Iris pigment epithelial cell (primary cell): Measurements from ENCODE around the gene CCDC152.
"Not testable (repeated sequence)": the region's sequence is repeated elsewhere in the genome, so short reads cannot be mapped to it uniquely, and the experiment has no call there.

Source experiments
- DNase-seq: peaks from one replicate; pipeline ENCODE4 v3.0.0-alpha.2; 2011; ENCODE audit warnings: low read depth

CCDC152 gene, protein sequence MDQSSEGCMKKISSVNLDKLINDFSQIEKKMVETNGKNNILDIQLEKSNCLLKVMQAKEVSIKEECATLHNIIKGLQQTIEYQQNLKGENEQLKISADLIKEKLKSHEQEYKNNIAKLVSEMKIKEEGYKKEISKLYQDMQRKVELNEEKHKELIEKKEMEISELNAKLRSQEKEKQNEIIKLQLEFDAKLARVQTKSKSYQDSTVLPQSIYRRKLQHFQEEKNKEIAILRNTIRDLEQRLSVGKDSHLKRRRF

DNA sequence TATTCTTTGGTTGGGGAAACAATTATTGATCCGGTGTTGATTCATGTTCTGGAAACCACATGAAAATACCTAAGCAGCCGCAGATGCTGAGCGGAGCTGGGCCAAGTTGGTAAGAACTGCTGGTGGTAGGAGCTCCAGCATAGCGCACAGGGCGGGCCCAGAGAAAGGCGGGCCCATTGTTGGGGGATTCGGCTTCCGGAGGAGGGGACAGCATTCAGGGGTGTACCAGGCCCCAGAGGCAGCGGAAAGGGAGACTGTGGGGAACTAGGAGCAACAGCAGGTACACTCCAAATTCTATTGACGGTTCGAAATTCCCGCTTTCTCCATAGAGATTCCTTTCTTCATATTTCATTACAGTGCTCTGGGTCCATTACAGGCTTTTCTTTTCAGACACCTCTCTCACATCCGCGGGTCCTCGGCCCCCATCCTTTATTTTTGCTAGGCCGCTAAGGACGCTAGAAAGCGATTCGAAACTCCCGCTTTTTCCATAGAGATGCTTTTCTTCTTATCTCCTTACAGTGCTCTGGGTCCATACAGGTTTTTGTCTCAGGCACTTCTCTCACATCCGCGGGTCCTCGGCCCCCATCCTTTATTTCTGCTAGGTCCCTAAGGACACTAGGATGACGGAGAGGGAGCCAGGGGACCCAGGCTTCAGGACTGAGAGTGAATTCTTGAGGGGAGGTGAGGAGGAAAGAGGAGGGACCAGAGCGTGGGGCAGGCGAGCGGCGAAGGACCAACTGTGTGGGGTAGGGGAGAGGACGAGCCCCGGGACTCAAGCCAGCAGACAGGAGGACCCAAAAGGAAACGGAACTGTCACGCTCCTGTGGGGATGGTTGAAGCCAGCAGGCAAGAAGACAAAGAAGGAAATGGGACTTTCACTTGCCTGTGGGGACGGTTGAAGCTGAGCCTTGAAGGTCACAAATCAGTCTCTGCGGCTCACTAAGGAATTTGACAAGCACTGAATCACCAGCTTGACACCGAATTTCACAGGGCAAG lies at the start of gene CCDC152:
Gene CCDC152 (plus strand): TSS at position 213 of the 996 bp plus-strand sequence. CDS start 2,304 bp downstream, outside the sequence.
- peak; percentile 36 for DNase-seq

DNA sequence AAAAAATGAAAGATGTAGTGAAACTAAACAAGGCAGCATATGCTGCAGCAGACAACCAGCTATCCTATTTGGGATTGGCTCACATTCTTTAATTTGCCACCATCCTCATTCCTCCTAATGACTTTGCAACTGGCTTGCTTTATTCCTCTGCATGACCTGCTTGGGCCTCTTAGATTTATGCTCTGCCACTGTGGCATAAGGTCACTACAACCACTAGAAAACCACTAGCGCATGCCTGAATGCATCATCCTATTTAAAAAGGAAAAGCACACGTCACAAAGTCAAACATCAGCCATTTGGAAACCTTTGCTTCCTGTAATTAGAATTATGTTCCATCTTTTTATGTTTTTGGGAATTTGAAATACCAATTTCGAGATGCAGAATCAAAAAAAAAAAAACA lies 40.8 kb upstream of the CCDC152 start:
- peak; percentile 2 for DNase-seq

DNA sequence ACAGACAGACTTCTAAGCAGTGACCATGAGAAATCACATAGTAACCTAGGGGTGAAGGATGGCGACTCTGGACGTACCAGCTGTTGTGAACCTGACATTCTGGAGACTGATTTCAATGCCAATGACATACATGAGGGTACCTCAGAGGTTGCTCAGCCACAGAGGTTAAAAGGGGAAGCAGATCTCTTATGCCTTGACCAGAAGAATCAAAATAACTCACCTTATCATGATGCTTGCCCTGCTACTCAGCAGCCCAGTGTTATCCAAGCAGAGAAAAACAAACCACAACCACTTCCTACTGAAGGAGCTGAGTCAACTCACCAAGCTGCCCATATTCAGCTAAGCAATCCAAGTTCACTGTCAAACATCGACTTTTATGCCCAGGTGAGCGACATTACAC lies 38.0 kb upstream of the CCDC152 start:
- peak; percentile 43 for DNase-seq

DNA sequence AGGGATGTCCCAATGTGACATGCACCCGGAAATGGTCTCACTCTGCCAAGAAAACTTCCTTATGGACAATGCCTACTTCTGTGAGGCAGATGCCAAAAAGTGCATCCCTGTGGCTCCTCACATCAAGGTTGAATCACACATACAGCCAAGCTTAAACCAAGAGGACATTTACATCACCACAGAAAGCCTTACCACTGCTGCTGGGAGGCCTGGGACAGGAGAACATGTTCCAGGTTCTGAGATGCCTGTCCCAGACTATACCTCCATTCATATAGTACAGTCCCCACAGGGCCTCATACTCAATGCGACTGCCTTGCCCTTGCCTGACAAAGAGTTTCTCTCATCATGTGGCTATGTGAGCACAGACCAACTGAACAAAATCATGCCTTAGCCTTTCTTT lies 37.6 kb upstream of the CCDC152 start:
- peak; percentile 1 for DNase-seq

DNA sequence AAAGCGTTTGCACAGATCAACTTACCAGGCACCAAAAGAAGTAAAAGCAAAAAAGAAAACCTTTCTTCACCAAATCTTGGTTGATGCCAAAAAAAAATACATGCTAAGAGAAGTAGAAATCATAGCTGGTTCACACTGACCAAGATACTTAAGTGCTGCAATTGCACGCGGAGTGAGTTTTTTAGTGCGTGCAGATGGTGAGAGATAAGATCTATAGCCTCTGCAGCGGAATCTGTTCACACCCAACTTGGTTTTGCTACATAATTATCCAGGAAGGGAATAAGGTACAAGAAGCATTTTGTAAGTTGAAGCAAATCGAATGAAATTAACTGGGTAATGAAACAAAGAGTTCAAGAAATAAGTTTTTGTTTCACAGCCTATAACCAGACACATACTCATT lies 36.4 kb upstream of the CCDC152 start:
- no peak for DNase-seq

DNA sequence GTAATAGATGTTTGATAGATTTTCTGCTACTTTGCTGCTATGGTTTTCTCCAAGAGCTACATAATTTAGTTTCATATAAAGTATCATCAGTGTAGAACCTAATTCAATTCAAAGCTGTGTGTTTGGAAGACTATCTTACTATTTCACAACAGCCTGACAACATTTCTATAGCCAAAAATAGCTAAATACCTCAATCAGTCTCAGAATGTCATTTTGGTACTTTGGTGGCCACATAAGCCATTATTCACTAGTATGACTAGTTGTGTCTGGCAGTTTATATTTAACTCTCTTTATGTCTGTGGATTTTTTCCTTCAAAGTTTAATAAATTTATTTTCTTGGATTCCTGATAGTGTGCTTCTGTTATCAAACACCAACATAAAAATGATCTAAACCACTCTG lies 35.1 kb upstream of the CCDC152 start:
- DNase-seq, result no peak

DNA sequence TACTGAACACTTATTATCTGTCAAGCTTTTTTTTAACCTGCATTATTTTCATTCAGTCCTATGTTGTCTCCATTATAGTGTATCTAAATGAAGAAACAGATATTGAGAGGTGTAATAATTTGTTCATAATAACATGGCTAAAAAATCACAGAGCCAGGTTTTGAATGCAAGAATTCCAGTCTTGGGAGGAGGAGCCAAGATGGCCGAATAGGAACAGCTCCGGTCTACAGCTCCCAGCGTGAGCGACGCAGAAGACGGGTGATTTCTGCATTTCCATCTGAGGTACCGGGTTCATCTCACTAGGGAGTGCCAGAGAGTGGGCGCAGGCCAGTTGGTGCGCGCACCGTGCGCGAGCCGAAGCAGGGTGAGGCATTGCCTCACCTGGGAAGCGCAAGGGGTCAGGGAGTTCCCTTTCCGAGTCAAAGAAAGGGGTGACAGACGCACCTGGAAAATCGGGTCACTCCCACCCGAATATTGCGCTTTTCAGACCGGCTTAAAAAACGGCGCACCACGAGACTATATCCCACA lies 22.0 kb upstream of the CCDC152 start:
- not testable (repeated sequence) for DNase-seq

DNA sequence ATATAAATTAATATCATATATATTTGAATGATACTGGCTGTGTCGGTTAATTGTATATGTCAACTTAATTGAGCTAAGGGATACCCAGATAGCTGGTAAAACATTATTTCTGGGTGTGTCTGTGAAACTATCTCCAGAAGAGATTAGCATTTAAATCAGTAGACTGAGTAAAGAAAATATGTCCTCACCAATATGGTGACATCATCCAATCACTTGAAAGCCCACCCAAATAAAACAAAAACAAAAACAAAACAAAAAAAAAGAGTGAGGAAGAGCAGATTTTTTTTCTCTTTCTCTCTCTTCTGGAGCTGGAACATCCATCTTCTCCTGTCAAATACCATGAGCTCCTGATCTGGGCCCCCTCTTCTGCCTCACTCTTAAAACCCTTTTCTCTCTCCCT lies 15.7 kb upstream of the CCDC152 start:
- no peak for DNase-seq

DNA sequence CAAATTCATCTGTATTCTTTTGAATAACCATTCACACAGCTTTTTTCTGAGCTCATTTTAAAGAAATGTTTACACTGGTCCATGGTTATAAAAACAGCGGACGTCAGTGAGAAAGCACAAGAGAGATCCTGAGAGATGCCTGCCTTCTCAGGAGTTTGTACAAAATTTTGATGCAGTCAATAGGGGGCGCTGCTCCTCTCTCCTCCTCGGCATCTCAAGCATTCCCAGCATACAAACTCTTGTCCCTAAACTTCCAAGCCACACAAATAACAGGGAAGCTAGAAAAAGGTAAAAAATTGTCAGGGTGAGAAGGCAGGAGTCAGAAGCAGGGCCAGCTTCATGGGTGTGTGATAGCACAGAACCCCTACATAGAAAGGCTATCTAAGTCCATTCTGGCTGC lies 11.2 kb upstream of the CCDC152 start:
- peak; percentile 7 for DNase-seq

DNA sequence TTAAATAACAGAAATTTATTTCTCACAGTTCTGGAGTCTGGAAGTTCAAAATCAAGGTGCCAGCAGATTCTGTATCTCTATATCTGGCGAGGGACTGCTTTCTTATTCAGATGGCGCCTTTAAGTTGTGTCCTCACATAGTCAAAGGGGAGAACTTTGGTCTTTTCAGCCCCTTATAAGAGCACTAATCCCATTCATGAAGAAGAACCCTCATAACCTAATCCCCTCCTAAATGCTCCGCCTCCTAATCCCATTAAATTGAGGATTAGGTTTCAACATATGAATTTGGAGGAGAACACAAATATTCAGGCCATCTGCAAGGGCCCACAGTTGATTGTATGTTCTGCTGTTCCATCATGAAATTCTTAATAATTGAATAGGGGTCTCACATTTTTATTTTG lies 10.8 kb upstream of the CCDC152 start:
- DNase-seq, result no peak

DNA sequence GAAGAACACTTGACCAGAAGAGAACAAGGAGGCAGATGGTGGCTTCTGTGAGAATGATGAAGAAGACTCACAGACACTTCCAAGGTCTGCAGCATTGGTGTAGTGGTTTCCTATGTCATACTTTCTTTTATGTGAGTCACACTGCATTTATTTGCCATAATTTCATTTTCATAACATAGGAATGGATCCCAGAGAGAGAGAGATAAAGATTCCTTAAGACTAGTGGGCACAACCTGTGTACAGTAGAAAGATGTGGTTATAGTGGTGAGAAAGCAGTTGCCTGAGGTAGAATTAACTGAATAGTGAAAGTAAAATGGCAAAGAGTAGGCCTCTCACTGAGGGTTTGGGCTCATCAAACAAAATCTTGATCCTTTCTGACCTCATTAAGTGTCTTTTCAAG lies 7.6 kb upstream of the CCDC152 start:
- DNase-seq, result peak; percentile 20

DNA sequence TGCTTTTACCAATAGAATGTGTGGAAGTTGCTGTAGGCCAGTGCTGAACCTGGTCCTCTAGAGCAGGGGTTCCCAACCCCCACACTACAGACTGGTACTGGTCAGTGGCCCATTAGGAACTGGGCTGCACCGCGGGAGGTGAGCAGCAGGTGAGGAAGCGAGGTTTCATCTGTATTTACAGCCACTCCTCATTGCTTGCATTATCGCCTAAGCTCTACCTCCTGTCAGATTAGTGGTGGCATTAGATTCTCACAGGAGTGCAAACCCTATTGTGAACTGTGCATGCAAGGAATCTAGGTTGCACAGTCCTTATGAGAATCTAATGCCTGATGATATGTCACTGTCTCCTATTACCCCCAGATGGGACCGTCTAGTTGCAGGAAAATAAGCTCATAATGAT lies 6.1 kb upstream of the CCDC152 start:
- no peak for DNase-seq

DNA sequence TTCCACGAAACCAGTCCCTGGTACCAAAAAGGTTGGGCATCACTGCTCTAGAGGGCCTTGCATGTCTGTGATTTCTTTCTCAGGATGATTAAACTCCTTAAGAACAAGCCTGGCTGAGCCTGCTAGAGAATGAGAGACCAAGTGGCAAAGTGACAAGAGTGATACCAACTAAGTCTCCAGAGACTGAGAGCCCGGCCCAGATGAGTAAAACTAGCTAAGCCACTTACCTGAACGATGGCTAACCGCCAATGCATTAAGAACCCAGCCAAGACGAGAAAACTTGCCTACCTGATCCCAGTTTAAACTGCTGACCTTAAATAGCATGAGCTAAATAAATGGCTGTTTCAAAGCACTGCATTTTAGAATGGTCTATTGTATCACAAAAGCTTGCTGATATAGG lies 5.6 kb upstream of the CCDC152 start:
- no peak for DNase-seq

DNA sequence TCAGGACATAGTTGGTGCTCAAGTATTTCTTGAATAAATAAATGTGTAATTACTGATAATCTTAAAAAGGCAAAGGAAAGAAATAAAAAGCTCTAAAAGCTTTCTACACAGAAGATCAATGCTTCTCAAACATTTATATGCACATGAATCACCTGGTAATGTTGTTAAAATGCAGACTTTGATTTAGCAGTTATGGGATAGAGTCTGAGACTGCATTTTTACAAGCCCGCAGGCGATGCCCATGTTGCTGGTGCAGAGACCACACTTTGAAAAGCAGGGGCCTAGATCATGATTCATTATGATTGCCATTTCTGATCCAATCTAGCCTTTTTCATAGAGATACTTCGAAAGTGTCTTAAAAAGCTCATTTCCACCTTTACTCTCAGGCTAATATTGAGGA lies 3.5 kb upstream of the CCDC152 start:
- DNase-seq, result no peak

DNA sequence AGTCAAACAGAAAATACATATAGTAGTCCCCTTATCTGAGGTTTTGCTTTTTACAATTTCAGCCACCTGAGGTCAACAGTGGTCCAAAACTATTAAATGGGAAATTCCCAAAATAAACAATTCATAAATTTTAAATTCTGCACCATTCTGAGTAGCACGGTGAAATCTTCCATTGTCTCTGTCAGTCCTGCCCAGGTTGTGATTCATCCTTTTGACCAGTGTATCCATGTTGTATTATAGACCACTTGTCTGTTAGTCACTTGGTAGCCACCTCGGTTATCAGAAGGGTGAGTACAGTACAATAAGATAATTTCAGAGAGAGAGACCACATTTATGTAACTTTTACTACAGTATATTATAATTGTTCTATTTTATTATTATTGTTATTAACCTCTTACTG lies 2.8 kb downstream of the CCDC152 start:
- peak; percentile 7 for DNase-seq

DNA sequence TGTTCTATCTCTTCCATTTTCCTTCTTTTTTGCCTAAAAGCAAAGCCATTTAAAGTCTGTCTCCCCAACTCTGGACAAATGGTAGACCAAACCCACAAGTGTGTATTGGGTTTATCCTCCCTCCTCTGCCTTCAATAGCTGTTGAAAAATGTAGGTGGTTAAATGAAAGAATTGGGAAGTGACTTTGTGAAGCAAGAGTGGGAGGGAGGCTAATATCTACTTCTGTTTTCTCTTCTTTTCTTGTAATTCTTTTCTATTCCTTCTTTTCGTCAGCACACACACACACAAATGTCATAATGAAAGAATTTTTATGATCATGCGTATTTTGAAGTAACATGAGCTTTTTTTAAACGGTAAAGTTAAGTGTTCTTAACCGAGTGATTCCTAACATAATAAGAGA lies 3.8 kb downstream of the CCDC152 start:
- no peak for DNase-seq

DNA sequence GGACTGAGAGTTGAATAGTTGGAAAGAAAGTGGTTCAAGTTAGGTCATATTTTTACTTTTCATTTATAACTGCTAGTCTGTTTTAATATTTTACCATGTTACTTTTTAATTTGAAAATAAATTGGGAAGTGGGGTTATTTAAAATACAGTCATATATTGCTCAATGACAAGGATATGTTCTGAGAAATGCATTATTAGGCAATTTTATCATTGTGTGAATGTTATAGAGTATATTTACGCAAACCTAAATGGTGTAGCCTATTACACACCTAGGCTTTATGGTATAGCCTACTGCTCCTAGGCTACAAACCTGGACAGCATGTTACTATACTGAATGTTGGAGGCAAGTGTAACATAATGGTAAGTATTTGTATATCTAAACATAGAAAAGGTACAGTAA lies 5.2 kb downstream of the CCDC152 start:
- no peak for DNase-seq

DNA sequence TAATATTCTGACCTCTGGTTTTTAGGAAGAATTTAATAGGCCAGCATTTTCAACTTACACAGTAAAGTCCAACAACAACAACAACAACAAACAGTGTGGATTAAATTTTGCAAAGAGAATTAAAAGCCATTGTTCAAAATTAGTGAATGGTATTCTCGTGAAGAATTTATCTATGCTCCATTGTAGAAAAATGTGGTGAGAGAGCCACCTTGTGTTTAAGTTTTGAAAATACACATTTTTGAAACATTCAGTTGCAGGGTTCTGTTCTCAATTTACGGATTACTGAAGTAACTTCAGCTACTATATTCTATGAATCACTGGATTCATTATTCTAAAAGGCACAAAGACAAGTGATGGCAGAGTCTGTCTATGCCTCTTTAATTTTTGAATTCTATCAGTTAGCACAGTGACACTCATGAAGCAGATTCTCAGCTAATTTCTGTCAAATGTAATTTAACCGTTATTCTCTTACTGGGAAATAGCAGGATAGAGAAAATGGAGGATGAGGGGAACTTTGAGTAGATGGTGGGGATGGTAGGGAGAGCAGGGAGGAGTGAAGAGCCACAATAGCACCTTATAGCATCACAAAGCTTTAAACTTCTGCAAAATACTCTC lies 11.0 kb downstream of the CCDC152 start:
- peak; percentile 30 for DNase-seq

DNA sequence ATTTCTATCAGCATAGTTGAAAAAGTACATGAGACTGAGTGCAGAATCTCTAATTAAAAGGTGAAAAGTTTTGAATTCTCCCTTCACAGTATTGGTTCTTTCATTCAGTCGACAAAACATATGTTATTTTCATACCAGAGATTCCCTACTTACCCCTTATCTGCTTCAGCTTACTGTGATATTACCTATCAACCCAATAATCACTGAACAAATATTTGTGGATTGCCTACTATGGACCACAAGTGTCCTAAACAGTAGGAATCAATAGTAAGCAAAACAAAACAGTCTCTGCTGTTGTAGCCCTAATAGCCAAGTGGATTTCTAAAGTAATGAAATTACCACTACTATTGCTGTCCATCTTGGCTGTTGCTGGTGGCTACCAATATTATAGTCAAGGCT lies 11.5 kb downstream of the CCDC152 start:
- DNase-seq, result no peak

DNA sequence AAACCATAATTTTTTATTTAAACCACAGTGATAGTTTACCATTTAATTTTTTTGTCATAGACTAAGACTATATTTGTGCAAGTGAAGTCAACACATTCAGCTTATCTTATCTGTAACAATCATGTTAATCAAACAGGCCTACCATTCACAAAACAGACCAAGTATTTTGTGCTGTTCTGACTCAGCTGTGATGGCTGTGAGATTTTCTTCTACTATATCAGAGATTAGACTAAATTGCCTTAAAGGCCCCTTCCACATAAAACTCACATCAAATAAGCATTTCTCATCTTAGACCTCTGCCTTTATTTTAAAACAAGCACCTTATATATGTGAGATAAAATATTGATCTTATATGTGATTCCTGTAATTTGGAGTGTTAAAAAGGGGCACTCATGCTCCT lies 13.4 kb downstream of the CCDC152 start:
- DNase-seq, result no peak

DNA sequence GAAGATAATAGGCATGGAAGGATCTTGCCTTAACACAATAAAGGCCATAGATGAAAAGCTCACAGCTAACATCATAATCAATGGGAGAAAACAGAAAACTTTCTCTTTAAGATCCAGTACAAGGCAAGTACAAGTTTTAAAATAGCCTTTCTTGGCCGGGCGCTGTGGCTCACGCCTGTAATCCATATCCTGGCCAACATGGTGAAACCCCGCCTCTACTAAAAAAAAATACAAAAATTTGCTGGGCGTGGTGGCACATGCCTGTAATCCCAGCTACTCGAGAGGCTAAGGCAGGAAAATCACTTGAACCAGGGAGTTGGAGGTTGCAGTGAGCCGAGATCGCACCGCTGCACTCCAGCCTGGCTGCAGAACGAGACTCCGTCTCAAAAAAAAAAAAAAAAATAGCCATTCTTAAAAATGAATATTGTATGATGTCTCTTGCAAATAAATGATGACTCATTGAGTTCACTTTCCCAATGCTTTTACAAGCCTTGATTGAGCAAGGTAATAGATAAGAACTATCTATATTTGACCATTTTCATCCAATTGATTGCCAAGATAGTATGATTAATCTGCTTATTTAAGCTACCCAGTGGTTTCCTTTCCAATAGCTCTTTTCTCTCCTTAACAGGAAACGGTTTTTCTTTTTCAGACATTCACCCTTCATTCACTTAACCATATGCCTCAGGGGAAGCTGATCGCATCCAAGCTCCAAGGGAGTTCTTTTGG lies 15.8 kb downstream of the CCDC152 start:
- DNase-seq, result peak; percentile 13

DNA sequence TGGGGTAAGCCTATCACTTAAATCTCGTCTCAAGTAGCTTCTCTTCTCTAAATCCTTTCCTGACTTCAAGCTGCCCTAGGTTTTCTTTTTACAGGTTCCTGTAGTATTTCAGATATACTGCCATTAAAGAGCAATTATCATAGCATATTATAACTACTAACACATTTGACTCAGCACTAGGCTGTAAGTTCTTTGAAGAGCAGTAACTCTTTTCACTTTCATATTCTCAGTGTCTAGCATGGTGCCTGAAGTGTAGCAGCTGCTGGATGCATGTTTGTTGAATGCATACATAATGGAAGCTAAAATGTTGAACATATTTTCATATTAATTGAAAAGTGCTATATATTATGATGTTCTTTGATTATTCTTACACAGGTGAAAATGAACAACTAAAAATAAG lies 22.5 kb downstream of the CCDC152 start:
- DNase-seq, result no peak
